GM12873 (cell line): ENCODE measurements around the gene USP50.

Experiments used
- CTCF ChIP-seq: IDR thresholded peaks from 2 replicates; pipeline ENCODE4 v1.5.1; 2012; ENCODE audit warnings: low read depth, mild to moderate bottlenecking, moderate library complexity, low read length, control low read depth; ENCODE audit not compliant: insufficient read depth; ENCODE audit errors: missing control alignments

USP50 gene

GRCh38 chr15:50562735-50563640 is 16.5 kb upstream of the USP50 start:
- TF ChIP-seq CTCF: no peak

GRCh38 chr15:50558012-50558411 is 11.5 kb upstream of the USP50 start:
- no peak for TF ChIP-seq CTCF

DNA sequence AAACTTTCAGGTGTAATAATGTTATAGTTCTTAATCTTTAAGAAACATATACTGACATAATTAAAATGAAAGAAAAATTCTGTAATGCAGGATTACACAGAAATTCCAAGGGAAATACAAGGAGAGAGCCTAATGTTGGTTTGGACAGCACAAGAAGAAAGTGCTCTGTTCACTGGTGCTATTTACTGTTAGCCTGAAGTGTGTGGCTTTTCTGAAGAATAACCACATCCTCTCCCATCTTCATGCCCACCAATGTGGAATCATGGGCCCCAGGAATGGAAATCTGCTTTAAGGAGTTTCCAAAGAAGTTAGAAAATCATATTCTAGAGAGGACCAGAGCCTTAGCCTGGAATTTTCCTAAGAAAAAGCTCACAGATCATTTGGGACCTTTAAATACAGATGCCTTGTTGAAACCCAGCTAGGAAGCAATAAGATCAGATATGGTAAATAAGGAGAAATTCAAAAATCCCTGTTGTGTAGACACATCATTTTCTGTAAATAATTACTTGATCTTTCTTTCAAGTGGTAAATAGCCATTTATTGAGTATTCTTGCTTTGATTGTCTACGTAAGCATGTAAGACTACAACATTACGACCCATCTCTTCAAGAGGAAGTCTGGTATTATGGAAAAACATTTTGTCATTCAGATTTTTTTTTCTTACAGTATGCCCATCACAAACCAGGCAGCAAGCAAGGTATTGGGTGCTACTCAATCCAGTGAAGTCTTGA is 10.3 kb upstream of the USP50 start:
- TF ChIP-seq CTCF: no peak

GRCh38 chr15:50552238-50552637 is 5.8 kb upstream of the USP50 start:
- TF ChIP-seq CTCF: no peak

DNA sequence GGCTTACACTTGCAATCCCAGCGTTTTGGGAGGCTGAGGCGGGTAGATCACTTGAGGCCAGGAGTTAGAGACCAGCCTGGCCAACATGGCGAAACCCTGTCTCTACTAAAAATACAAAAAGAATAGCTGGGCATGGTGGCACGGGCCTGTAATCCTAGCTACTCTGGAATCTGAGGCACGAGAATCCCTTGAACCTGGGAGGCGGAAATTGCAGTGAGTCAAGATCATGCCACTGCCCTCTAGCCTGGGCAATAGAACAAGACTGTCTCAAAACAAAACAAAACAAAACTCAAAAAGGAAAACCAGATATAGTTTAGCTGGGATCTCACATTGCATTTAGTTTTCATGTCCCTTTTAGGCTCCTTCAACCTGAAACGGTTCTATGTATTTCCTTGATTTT is 2.9 kb upstream of the USP50 start:
- TF ChIP-seq CTCF: no peak

GRCh38 chr15:50544368-50544767 is 2.1 kb downstream of the USP50 start:
- TF ChIP-seq CTCF: no peak

- no peak for TF ChIP-seq CTCF
Measured at GRCh38 chr15:50543556-50543955, 2.9 kb downstream of the USP50 start.
